HEK293 (cell line): ENCODE results near the gene ITGB1BP2.
"Not testable (repeated sequence)": the region's sequence is repeated elsewhere in the genome, so short reads cannot be mapped to it uniquely, and the experiment has no call there.

ENCODE experiments used
- ZNF112 ChIP-seq: fragments of 450-650 bp; formaldehyde crosslinking; IDR thresholded peaks from 2 replicates; pipeline ENCODE4 v1.5.0; 2017; ENCODE audit warnings: missing biosample characterization, missing genetic modification characterization
- ZNF211 ChIP-seq: fragments of 450-650 bp; formaldehyde crosslinking; IDR thresholded peaks from 2 replicates; pipeline ENCODE4 v1.5.1; 2016; ENCODE audit warnings: low read depth, missing biosample characterization, missing genetic modification characterization
- ZNF23 ChIP-seq: fragments of 450-650 bp; formaldehyde crosslinking; IDR thresholded peaks from 2 replicates; pipeline ENCODE4 v1.5.1; 2016; ENCODE audit warnings: missing biosample characterization, missing genetic modification characterization, borderline replicate concordance
- ZNF292 ChIP-seq: fragments of 450-650 bp; formaldehyde crosslinking; IDR thresholded peaks from 2 replicates; pipeline ENCODE4 v1.5.1; 2016; ENCODE audit warnings: low read depth, missing biosample characterization, missing genetic modification characterization, borderline replicate concordance
- ZNF324 ChIP-seq: fragments of 450-650 bp; formaldehyde crosslinking; IDR thresholded peaks from 2 replicates; pipeline ENCODE4 v1.5.1; 2016; ENCODE audit warnings: missing biosample characterization, missing genetic modification characterization
- ZNF624 ChIP-seq: fragments of 450-650 bp; formaldehyde crosslinking; IDR thresholded peaks from 2 replicates; pipeline ENCODE4 v1.5.1; 2017; ENCODE audit warnings: missing biosample characterization, missing genetic modification characterization
- TF ChIP-seq, protein P1 (sequence below): fragments of 450-650 bp; formaldehyde crosslinking; IDR thresholded peaks from 2 replicates; pipeline ENCODE4 v1.5.1; 2016; ENCODE audit warnings: missing biosample characterization, missing genetic modification characterization, low read depth
- TF ChIP-seq, protein P2 (sequence below): fragments of 450-650 bp; formaldehyde crosslinking; IDR thresholded peaks from 2 replicates; pipeline ENCODE4 v1.5.1; 2016; ENCODE audit warnings: missing biosample characterization, missing genetic modification characterization

- TF ChIP-seq, protein P1, sequence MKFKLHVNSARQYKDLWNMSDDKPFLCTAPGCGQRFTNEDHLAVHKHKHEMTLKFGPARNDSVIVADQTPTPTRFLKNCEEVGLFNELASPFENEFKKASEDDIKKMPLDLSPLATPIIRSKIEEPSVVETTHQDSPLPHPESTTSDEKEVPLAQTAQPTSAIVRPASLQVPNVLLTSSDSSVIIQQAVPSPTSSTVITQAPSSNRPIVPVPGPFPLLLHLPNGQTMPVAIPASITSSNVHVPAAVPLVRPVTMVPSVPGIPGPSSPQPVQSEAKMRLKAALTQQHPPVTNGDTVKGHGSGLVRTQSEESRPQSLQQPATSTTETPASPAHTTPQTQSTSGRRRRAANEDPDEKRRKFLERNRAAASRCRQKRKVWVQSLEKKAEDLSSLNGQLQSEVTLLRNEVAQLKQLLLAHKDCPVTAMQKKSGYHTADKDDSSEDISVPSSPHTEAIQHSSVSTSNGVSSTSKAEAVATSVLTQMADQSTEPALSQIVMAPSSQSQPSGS (tag by site-specific recombination), result not testable (repeated sequence)
- not testable (repeated sequence) for TF ChIP-seq ZNF112, ZNF624, ZNF324, ZNF292, ZNF23, ZNF211 (tag by site-specific recombination)
- TF ChIP-seq, protein P2, sequence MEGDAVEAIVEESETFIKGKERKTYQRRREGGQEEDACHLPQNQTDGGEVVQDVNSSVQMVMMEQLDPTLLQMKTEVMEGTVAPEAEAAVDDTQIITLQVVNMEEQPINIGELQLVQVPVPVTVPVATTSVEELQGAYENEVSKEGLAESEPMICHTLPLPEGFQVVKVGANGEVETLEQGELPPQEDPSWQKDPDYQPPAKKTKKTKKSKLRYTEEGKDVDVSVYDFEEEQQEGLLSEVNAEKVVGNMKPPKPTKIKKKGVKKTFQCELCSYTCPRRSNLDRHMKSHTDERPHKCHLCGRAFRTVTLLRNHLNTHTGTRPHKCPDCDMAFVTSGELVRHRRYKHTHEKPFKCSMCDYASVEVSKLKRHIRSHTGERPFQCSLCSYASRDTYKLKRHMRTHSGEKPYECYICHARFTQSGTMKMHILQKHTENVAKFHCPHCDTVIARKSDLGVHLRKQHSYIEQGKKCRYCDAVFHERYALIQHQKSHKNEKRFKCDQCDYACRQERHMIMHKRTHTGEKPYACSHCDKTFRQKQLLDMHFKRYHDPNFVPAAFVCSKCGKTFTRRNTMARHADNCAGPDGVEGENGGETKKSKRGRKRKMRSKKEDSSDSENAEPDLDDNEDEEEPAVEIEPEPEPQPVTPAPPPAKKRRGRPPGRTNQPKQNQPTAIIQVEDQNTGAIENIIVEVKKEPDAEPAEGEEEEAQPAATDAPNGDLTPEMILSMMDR (tag by site-specific recombination), result not testable (repeated sequence)
Measured at GRCh38 chrX:71281300-71281699, 20.2 kb upstream of the ITGB1BP2 start.
